Liver (tissue), 3 donors: Measurements from ENCODE around the gene CDH4.

Source experiments
- CTCF ChIP-seq: fragments of 150-350 bp; IDR thresholded peaks from 2 replicates; pipeline ENCODE4 v1.5.1; 2017; ENCODE audit warnings: improper control_type of control experiment, low read depth, low read length; ENCODE audit not compliant: missing input control
- GABPA ChIP-seq, 2 donors: IDR thresholded peaks in 1 of 2; conservative IDR thresholded peaks in 1 of 2; 2 replicates each; pipeline ENCODE4 v1.6.1; 2016; ENCODE audit warnings: antibody characterized with exemption in 2 of 2, mild to moderate bottlenecking in 1 of 2, moderate library complexity in 1 of 2
- RAD21 ChIP-seq, 2 donors: IDR thresholded peaks; 2 replicates each; pipeline ENCODE4 v1.6.1; 2016; ENCODE audit warnings: antibody characterized with exemption in 2 of 2, mild to moderate bottlenecking in 2 of 2
- TF ChIP-seq, protein P1 (sequence below): IDR thresholded peaks from 2 replicates; pipeline ENCODE4 v1.6.1; 2016; ENCODE audit warnings: antibody characterized with exemption, mild to moderate bottlenecking
- TF ChIP-seq, protein P2 (sequence below): IDR thresholded peaks from 2 replicates; pipeline ENCODE4 v1.6.1; 2016; ENCODE audit warnings: antibody characterized with exemption
- TF ChIP-seq, protein P3 (sequence below): IDR thresholded peaks from 2 replicates; pipeline ENCODE4 v1.6.1; 2016; ENCODE audit warnings: antibody characterized with exemption
- donor health status: healthy.
- donor health status: healthy.

DNA sequence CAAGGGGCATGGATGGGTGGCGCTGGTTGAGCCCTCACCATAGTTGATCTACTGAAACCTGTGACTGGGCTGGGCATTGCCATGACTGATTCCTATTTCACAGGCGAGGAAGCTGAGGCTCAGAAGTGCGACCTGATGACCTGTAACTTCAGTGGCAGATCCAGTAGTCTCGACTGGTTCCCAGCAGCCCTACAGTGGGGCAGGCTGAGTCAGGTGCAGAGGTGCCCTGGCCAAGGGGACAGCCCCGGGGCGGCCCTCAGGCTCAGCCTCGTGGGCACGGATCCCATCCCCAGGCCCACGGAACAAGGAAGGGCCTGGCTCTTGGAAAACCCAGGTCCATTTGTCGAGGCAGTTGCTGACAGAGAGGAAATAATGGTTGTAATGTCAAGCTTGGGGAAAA lies 283.0 kb downstream of the CDH4 start:
- TF ChIP-seq, protein P1, sequence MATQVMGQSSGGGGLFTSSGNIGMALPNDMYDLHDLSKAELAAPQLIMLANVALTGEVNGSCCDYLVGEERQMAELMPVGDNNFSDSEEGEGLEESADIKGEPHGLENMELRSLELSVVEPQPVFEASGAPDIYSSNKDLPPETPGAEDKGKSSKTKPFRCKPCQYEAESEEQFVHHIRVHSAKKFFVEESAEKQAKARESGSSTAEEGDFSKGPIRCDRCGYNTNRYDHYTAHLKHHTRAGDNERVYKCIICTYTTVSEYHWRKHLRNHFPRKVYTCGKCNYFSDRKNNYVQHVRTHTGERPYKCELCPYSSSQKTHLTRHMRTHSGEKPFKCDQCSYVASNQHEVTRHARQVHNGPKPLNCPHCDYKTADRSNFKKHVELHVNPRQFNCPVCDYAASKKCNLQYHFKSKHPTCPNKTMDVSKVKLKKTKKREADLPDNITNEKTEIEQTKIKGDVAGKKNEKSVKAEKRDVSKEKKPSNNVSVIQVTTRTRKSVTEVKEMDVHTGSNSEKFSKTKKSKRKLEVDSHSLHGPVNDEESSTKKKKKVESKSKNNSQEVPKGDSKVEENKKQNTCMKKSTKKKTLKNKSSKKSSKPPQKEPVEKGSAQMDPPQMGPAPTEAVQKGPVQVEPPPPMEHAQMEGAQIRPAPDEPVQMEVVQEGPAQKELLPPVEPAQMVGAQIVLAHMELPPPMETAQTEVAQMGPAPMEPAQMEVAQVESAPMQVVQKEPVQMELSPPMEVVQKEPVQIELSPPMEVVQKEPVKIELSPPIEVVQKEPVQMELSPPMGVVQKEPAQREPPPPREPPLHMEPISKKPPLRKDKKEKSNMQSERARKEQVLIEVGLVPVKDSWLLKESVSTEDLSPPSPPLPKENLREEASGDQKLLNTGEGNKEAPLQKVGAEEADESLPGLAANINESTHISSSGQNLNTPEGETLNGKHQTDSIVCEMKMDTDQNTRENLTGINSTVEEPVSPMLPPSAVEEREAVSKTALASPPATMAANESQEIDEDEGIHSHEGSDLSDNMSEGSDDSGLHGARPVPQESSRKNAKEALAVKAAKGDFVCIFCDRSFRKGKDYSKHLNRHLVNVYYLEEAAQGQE = no peak
- no peak for TF ChIP-seq CTCF
- no peak for TF ChIP-seq GABPA (IDR thresholded peaks at IDR 0.05 in 1 of 2, conservative IDR thresholded peaks at IDR 0.05 in 1 of 2)
- TF ChIP-seq, protein P2, sequence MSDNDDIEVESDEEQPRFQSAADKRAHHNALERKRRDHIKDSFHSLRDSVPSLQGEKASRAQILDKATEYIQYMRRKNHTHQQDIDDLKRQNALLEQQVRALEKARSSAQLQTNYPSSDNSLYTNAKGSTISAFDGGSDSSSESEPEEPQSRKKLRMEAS = no peak
- TF ChIP-seq RAD21 (IDR thresholded peaks at IDR 0.05) = no peak
- TF ChIP-seq, protein P3, sequence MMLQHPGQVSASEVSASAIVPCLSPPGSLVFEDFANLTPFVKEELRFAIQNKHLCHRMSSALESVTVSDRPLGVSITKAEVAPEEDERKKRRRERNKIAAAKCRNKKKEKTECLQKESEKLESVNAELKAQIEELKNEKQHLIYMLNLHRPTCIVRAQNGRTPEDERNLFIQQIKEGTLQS = no peak
